Ovary (tissue), 9 donors: Measurements from ENCODE around the gene FKBP10. TPM values are rescaled to one million over a fixed set of nuclear protein-coding genes. Genes with fewer than 3 reads are reported as not detected.

Source experiments
- DNase-seq, 5 donors: peaks; one replicate each; pipeline ENCODE4 v3.0.0-alpha.2; 2019 to 2020
- H3K27ac ChIP-seq, 2 donors: fragments of 200-600 bp; one replicate each; pipeline versions ENCODE4 v1.5.1 to v1.8.0; 2019 to 2022
- H3K27me3 ChIP-seq: fragments of 200-600 bp; one replicate; pipeline ENCODE4 v1.8.0; 2022
- H3K36me3 ChIP-seq: fragments of 200-600 bp; sonication (generic); one replicate; pipeline ENCODE4 v1.5.1; 2019
- H3K4me1 ChIP-seq: one replicate; pipeline ENCODE4 v1.8.1; 2013; ENCODE audit warnings: mild to moderate bottlenecking, moderate library complexity; ENCODE audit not compliant: insufficient read depth
- H3K4me3 ChIP-seq: fragments of 200-600 bp; sonication (generic); one replicate; pipeline ENCODE4 v1.5.1; 2017
- H3K9me3 ChIP-seq, 2 donors: fragments of 200-600 bp in 1 of 2; sonication (generic) in 1 of 2; one replicate each; pipeline versions ENCODE4 v1.5.1 to v1.8.1; 2013 to 2019; ENCODE audit warnings: mild to moderate bottlenecking in 1 of 2, moderate library complexity in 1 of 2
- CTCF ChIP-seq, 3 donors: fragments of 450-650 bp in 2 of 3; fragments of 200-600 bp in 1 of 3; IDR thresholded peaks; one replicate each; pipeline versions ENCODE4 v1.5.1 to v1.8.0; 2016 to 2022; ENCODE audit warnings: antibody characterized with exemption in 3 of 3, mild to moderate bottlenecking in 1 of 3
- EP300 ChIP-seq: sonication (generic); formaldehyde crosslinking; IDR thresholded peaks from one replicate; pipeline ENCODE4 v1.6.1; 2017; ENCODE audit warnings: antibody characterized with exemption
- POLR2A ChIP-seq: fragments of 450-650 bp; IDR thresholded peaks from one replicate; pipeline ENCODE4 v1.6.1; 2017; ENCODE audit warnings: antibody characterized with exemption, mild to moderate bottlenecking, moderate library complexity
- WGBS, 3 donors: extraction: QIAGEN DNeasy Blood & Tissue Kit in 1 of 3; methylation state at CpG; one replicate each; pipeline versions ENCODE4 v1.1.5 to v1.1.7; 2013 to 2017; 5-methylcytosine and 5-hydroxymethylcytosine counted together
- intact Hi-C, 4 donors: fragments of 100-400 bp; cut with DNase I; formaldehyde crosslinking; loops; one replicate each; pipeline versions ENCODE4 v1.11.0 to v1.15.1; 2022 to 2023
- polyA plus RNA-seq, 2 donors: library from polyadenylated mRNA; stranded (reverse); fragments of 200-250 nt in 1 of 2; fragments of 350-450 nt in 1 of 2; fragmentation: Illumina TruSeq in 1 of 2; extraction: RNeasy Lipid Tissue Mini Kit (QIAGEN cat#74804) in 1 of 2; gene quantifications; one replicate each; pipeline ENCODE4 v1.2.3, GENCODE V29; 2013 to 2014
- small RNA-seq: library from RNA; depleted of rRNA; stranded (forward); fragments of <200 nt; gene quantifications from one replicate; pipeline ENCODE3, GENCODE V24; 2016
- total RNA-seq, 7 donors: library from RNA; depleted of rRNA in 2 of 7; stranded (reverse); fragments of >200 nt in 2 of 7; fragmentation: NEBNext Ultra II Directional in 3 of 7; extraction: Animal tissue kit (Norgen Biotek cat#: 25700) in 3 of 7; gene quantifications; one replicate each; pipeline versions ENCODE4 v1.1.0 to v1.2.4, GENCODE V29; 2016 to 2023
- donor health status: DM: no; HTN: no; CAD: no; lungs with moderate emphysema.
- donor health status: DM: no; HTN: no; CAD: no.
- donor health status: Bipolar disorder and iron deficiency.
- donor health status: DM: yes; HTN: yes; CAD: no.
- donor health status: DM: no; HTN: no; CAD: no.
- donor health status: DM: yes; HTN: yes; CAD: no.

Gene FKBP10
- total and polyA plus RNA-seq, 9 donors: 37.1 to 106 (median 80.0) TPM

DNA sequence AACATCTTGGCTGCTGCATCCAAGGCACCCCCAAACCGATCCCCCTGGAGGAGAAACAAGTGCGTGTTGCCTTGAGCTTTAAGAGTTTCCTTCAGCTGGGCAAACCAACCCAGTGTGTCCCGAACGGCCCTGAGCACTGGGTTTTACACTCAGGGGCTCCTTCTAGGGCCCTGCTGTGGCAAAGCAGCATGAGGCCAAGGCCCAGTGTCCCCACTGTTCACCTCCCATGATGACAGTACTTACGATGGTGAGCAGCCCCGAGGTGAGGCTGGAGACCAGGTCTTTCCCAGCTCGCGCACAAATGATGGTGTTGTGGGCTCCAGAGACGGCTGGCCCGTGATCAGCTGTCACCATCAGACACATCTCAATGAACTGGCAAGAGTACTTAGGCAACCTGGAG is 59.0 kb downstream of the FKBP10 start:
- WGBS, 3 donors: 90 to 92% (median 91%) methylated on average over 10 of the region's 10 CpGs
- no peaks in the 10 kb centered on the region for H3K27me3 ChIP-seq
- no peaks in the 10 kb centered on the region for H3K4me1 ChIP-seq
- H3K4me3 ChIP-seq: no peak overlapping the region
- H3K9me3 ChIP-seq: no peaks in the 10 kb centered on the region
- TF ChIP-seq EP300 (no peak), POLR2A (no peak), CTCF (IDR thresholded peaks at IDR 0.05) (no peak)
- intact Hi-C loops: no loop called here
- DNase-seq: no peak
- no peak overlapping the region for H3K27ac ChIP-seq
- no peaks in the 10 kb centered on the region for H3K36me3 ChIP-seq

Small RNA genes within 50 kb of the gene (small RNA-seq; reads per million reads assigned to genes)
- not detected for gene AC125257.2

Other genes with a start within 250 kb of the FKBP10 start
- gene KRT9, start 240.9 kb upstream of the FKBP10 start, total RNA-seq: not detected
- gene KRT9, start 240.9 kb upstream of the FKBP10 start, polyA plus RNA-seq: not detected
- gene KRT14, start 226.1 kb upstream of the FKBP10 start, total RNA-seq: 1 to 10 TPM in 1 of 7 donors, under 1 TPM in 2, not detected in 4; 0.38 to 1.1 (median 0.75) TPM
- not detected for gene KRT14, start 226.1 kb upstream of the FKBP10 start, polyA plus RNA-seq
- 1 to 10 TPM in 1 of 7 donors, not detected in 6; 1.0 TPM for gene KRT16, start 200.2 kb upstream of the FKBP10 start, total RNA-seq
- gene KRT16, start 200.2 kb upstream of the FKBP10 start, polyA plus RNA-seq: not detected
- gene KRT17, start 188.4 kb upstream of the FKBP10 start, total RNA-seq: 10 to 100 TPM in 2 of 7 donors, 1 to 10 TPM in 1, under 1 TPM in 2, not detected in 2; 0.42 to 17.8 (median 2.7) TPM
- gene KRT17, start 188.4 kb upstream of the FKBP10 start, polyA plus RNA-seq: under 1 TPM in 1 of 2 donors, not detected in 1; 0.29 TPM
- 1,000 to 10,000 TPM in 1 of 7 donors, 100 to 1,000 TPM in 6; 270 to 1,292 (median 813) TPM for gene EIF1, start 124.1 kb upstream of the FKBP10 start, total RNA-seq
- 1,000 to 10,000 TPM in 1 of 2 donors, 100 to 1,000 TPM in 1; 641 to 1,340 TPM for gene EIF1, start 124.1 kb upstream of the FKBP10 start, polyA plus RNA-seq
- gene GAST, start 100.7 kb upstream of the FKBP10 start, total RNA-seq: not detected
- not detected for gene GAST, start 100.7 kb upstream of the FKBP10 start, polyA plus RNA-seq
- 1 to 10 TPM in 2 of 7 donors, under 1 TPM in 5; 0.12 to 1.5 (median 0.56) TPM for gene HAP1, start 78.4 kb upstream of the FKBP10 start, total RNA-seq
- under 1 TPM; 0.17 to 0.85 TPM for gene HAP1, start 78.4 kb upstream of the FKBP10 start, polyA plus RNA-seq
- gene JUP, start 26.3 kb upstream of the FKBP10 start, total RNA-seq: 100 to 1,000 TPM in 1 of 7 donors, 10 to 100 TPM in 6; 30.3 to 153 (median 52.6) TPM
- gene JUP, start 26.3 kb upstream of the FKBP10 start, polyA plus RNA-seq: 10 to 100 TPM in 1 of 2 donors, 1 to 10 TPM in 1; 7.0 to 59.3 TPM
- gene P3H4, start 1.1 kb upstream of the FKBP10 start, total RNA-seq: 10 to 100 TPM; 13.2 to 22.1 (median 16.3) TPM
- gene P3H4, start 1.1 kb upstream of the FKBP10 start, polyA plus RNA-seq: 10 to 100 TPM in 1 of 2 donors, 1 to 10 TPM in 1; 7.7 to 10.6 TPM
- gene NT5C3B, start 23.2 kb downstream of the FKBP10 start, total RNA-seq: 10 to 100 TPM; 34.5 to 65.4 (median 48.8) TPM
- gene NT5C3B, start 23.2 kb downstream of the FKBP10 start, polyA plus RNA-seq: 100 to 1,000 TPM in 1 of 2 donors, 10 to 100 TPM in 1; 71.0 to 106 TPM
- gene KLHL10, start 24.8 kb downstream of the FKBP10 start, total RNA-seq: under 1 TPM; 0.13 to 0.60 (median 0.23) TPM
- under 1 TPM; 0.21 to 0.57 TPM for gene KLHL10, start 24.8 kb downstream of the FKBP10 start, polyA plus RNA-seq
- 10 to 100 TPM; 18.9 to 30.5 (median 20.6) TPM for gene KLHL11, start 52.4 kb downstream of the FKBP10 start, total RNA-seq
- gene KLHL11, start 52.4 kb downstream of the FKBP10 start, polyA plus RNA-seq: 1 to 10 TPM; 2.7 to 3.9 TPM
- gene ACLY, start 105.9 kb downstream of the FKBP10 start, total RNA-seq: 100 to 1,000 TPM in 1 of 7 donors, 10 to 100 TPM in 6; 23.6 to 119 (median 53.4) TPM
- 10 to 100 TPM; 26.9 to 69.4 TPM for gene ACLY, start 105.9 kb downstream of the FKBP10 start, polyA plus RNA-seq
- gene ODAD4, start 117.6 kb downstream of the FKBP10 start, total RNA-seq: 10 to 100 TPM in 1 of 7 donors, 1 to 10 TPM in 6; 1.1 to 11.0 (median 2.4) TPM
- gene ODAD4, start 117.6 kb downstream of the FKBP10 start, polyA plus RNA-seq: 1 to 10 TPM; 1.7 to 2.1 TPM
- gene CNP, start 153.8 kb downstream of the FKBP10 start, total RNA-seq: 10 to 100 TPM; 30.5 to 88.9 (median 77.5) TPM
- 10 to 100 TPM; 30.7 to 47.0 TPM for gene CNP, start 153.8 kb downstream of the FKBP10 start, polyA plus RNA-seq
- gene DNAJC7, start 204.4 kb downstream of the FKBP10 start, total RNA-seq: 10 to 100 TPM; 37.7 to 92.4 (median 70.1) TPM
- gene DNAJC7, start 204.4 kb downstream of the FKBP10 start, polyA plus RNA-seq: 100 to 1,000 TPM in 1 of 2 donors, 10 to 100 TPM in 1; 61.1 to 102 TPM
- 10 to 100 TPM; 11.8 to 27.6 (median 22.2) TPM for gene NKIRAS2, start 207.1 kb downstream of the FKBP10 start, total RNA-seq
- gene NKIRAS2, start 207.1 kb downstream of the FKBP10 start, polyA plus RNA-seq: 10 to 100 TPM; 23.9 to 25.4 TPM
- 1 to 10 TPM; 1.7 to 3.9 (median 2.5) TPM for gene C17orf113, start 237.6 kb downstream of the FKBP10 start, total RNA-seq
- 1 to 10 TPM in 1 of 2 donors, under 1 TPM in 1; 0.67 to 2.5 TPM for gene C17orf113, start 237.6 kb downstream of the FKBP10 start, polyA plus RNA-seq